Stimulated activated naive CD4-positive, alpha-beta T cell treated with Interleukin-2 at 50 U/mL for 16 hours (primary cell): ENCODE results near the gene CDC123.
"Not testable (repeated sequence)": the region's sequence is repeated elsewhere in the genome, so short reads cannot be mapped to it uniquely, and the experiment has no call there.

Experiments
- DNase-seq: peaks from one replicate; lab custom pipeline; 2025; lab: John Stamatoyannopoulos, UW

CDC123 gene

GRCh38 chr10:12189426-12189825 lies 6.6 kb upstream of the CDC123 start:
- DNase-seq: no peak

DNA sequence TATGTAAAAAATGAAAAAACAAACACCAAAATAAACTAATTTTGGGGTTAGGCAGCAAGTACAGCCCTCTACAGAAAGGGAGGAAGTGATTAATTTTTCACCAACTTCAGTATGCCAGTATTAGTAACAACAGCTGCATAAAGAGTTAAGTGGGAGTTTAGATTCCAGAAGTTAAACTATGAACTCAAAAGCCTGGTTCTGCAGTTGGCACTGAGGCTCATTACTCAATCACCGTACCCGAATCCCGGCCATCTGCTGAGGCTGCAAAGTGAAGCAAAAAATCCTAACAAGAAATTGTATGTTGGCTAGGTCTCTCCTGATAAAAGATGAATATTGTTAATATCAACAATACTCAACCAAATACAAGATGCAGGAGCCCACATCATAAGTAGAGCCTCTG lies 4.3 kb upstream of the CDC123 start:
- DNase-seq: no peak

DNA sequence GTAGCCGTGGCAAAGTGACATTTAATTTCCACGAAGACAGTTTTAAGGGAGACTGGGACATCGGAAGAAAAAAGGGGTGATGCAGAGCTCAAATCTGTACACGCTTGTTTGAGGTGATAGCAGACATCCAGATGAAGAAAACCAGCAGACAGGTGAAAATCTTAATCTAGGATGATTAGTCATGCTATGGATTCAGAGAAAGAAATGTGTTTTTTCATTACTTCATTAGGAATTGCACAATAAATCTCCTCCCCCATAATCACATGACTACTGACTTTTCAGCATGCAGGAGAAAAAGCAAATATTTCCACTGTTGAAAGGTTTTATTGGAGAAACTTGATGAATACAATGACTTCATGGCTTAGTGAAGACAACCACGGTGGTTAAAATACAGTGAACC lies 2.8 kb upstream of the CDC123 start:
- no peak for DNase-seq

- peak; percentile 8 for DNase-seq
Measured at GRCh38 chr10:12194752-12195271, 1.2 kb upstream of the CDC123 start.

DNA sequence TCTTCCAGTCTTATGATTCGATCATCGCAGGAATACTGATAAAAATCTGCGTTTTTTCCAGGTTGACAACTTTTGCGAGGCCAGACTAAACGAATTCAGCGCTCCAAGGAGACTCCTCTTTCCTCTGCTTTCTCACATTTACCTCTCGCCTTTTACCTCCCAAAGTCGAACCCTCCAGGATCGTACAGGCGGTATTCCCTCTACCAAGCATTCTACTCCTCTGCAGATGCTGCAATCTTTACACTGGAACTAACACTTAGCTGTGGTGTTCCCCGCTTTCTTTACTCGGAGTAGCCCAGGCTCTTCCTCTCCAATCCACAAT lies 746 bp upstream of the CDC123 start:
- DNase-seq: no peak

DNA sequence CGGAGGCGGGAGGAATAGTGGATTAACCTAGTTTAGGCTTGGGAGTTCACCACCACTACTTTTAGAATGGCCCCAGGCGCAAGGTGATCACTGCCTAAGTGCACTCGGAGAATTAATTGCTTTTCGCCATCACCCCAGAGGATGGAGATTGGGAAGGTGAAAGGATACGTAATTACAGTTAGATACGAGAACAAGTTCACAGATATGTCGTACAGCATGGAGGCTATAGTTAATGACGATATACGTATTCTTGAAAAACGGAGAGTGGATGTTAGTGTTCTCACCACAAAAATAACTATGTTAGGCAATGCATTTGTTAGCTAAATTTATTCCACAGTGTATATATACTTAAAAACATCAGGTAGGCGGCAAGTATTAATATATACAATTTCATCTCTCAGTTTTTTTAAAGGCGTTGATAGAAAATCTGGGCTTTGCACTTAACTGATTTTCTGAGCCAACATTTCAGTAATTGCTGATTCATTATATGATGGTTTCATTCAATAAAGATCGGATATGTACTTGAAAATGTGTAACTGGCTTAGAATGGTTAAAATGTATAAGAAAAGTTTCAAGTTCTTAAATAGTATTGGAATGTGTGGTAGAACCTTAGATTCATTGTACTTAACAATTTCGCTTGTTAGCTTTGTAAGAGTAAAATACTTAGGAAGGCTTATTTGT lies 683 bp downstream of the CDC123 start:
- peak; percentile 26 for DNase-seq

GRCh38 chr10:12198156-12198555 lies 2.2 kb downstream of the CDC123 start:
- no peak for DNase-seq

DNA sequence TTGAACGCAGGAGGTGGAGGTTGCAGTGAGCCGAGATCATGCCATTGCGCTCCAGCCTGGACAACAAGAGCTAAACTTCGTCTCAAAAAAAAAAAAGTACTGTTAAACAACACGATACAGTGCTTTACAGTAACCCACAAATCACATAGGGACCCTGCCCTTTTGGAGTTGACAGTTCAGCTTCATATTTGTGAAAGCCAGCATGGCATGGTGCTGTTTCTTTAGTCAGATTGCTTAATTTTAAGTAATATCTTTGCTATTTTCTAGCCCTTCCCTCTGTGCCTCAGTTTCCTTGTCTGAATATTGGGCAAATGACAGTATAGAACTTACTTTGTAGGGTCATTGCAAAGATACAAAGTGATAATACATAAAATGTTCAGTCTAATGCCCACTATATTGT lies 4.9 kb downstream of the CDC123 start:
- no peak for DNase-seq

- no peak for DNase-seq
Measured at GRCh38 chr10:12201543-12201942, 5.6 kb downstream of the CDC123 start.

DNA sequence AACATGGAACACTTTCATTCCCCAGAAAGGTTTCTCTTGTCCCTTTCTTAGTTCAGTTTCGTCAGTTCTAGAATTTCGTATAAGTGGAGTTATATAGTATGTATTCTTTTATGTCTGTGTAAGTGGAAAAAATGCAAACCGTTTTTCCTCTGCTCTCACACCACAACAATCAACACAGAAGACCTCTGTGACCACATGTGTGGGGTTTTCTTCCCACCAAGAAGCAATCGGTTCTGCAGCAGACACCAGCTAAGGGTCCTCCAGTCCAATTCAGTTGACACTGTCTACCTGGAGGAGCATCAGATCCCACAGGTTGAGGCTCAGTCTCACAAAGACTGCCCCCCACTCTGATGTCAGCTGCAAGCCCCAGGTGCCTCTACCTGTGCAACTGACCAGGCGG lies 6.2 kb downstream of the CDC123 start:
- no peak for DNase-seq

DNA sequence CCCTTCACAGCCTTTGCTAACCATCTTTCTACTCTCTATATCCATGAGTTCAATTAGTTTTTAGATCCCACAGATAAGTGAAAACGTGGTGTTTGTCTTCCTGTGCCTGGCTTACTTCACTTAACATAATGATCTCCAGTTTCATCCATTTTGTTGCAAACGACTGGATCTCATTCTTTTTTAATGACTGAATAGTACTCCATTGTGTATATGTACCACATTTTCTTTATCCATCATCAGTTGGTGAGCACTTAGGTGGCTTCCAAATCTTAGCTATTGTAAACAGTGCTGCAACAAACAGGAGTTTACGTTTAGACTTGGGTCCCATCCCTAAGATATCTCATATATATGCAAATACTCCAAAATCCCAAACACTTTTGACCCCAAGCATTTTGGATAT lies 9.1 kb downstream of the CDC123 start:
- DNase-seq: no peak

GRCh38 chr10:12207114-12207513 lies 11.1 kb downstream of the CDC123 start:
- no peak for DNase-seq

- no peak for DNase-seq
Measured at GRCh38 chr10:12208460-12208859, 12.5 kb downstream of the CDC123 start.

- DNase-seq: no peak
Measured at GRCh38 chr10:12212454-12212853, 16.5 kb downstream of the CDC123 start.

- DNase-seq: no peak
Measured at GRCh38 chr10:12213621-12214020, 17.6 kb downstream of the CDC123 start.

DNA sequence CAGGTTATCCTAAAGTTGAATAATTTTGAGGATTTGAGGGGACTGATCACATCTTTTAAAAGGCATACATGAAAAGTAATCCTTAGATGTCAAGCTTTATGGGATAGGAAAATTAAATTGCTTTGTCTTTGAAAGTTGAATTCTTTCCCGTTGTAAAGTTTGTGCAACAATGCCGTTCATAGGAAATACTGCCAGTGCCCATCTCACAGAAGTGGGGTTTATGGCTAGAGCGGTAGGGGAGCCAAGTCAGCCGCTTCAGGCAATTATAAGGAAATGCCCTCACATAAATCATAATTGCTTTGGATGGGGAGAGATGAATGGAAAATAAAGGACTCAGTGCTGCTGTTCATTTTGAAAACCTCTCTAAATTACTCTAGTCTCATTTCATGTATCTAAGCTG lies 18.1 kb downstream of the CDC123 start:
- no peak for DNase-seq

GRCh38 chr10:12214763-12215218 lies 18.8 kb downstream of the CDC123 start:
- DNase-seq: no peak

- DNase-seq: no peak
Measured at GRCh38 chr10:12218991-12219390, 23.0 kb downstream of the CDC123 start.

GRCh38 chr10:12221323-12222298 lies 25.6 kb downstream of the CDC123 start:
- no peak for DNase-seq

GRCh38 chr10:12225444-12225843 lies 29.5 kb downstream of the CDC123 start:
- no peak for DNase-seq

DNA sequence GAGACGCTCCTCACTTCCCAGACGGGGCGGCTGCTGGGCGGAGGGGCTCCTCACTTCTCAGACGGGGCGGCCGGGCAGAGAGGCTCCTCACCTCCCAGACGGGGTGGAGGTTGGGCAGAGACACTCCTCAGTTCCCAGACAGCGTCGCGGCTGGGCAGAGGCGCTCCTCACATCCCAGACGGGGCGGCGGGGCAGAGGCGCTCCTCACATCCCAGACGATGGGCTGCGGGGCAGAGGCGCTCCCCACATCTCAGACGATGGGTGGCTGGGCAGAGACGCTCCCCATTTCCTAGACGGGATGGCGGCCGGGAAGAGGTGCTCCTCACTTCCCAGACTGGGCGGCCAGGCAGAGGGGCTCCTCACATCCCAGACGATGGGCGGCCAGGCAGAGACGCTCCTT lies 30.4 kb downstream of the CDC123 start:
- DNase-seq: not testable (repeated sequence)

GRCh38 chr10:12228851-12229250 lies 32.9 kb downstream of the CDC123 start:
- DNase-seq: no peak

DNA sequence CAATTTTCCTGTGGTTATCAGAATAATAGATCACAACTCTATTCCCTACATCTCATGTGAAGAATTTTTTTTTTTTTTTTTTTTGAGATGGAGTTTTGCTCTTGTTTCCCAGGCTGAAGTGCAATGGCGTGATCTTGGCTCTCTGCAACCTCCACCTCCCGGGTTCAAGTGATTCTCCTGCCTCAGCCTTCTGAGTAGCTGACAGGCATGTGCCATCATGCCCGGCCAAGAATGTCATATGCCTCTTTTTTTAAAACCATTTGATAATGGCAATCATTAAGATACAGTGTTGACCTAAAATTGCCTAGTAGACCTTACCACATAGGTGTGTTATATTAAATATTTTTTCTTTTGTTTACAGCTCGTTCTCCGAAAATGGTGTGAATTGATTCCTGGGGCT lies 38.7 kb downstream of the CDC123 start:
- DNase-seq: not testable (repeated sequence)
